ENCODE measurements around the gene CPXM2. TPM values are rescaled to one million over a fixed set of nuclear protein-coding genes. Genes with fewer than 3 reads are reported as not detected.
"Not testable (repeated sequence)": the region's sequence is repeated elsewhere in the genome, so short reads cannot be mapped to it uniquely, and the experiment has no call there.

Gene CPXM2
- polyA plus RNA-seq, 2 of the 4 experiments (the other 2 are of a cell fraction): not detected

- CTCF ChIA-PET: no interaction called here
- POLR2A ChIA-PET: no interaction called here
- WGBS (ENCODE audit: missing lambda C conversion rate): 51% methylated on average over 4 of the region's 7 CpGs
- ATAC-seq (no peak), DNase-seq (ENCODE audit: low read depth in 1 of 2, low spot score in 1 of 2) (no peak), FAIRE-seq (no peak)
- peaks cover 7% of the 10 kb centered on the region; the same call in 1 of the 3 replicates for H3K4me1 ChIP-seq
- no peaks in the 10 kb centered on the region for H3K9me3 ChIP-seq
- no peak overlapping the region for H3K4me3 ChIP-seq
- H3K4me2 ChIP-seq: no peak overlapping the region
- H3K27ac ChIP-seq: no peak overlapping the region
- TF ChIP-seq JUNB (IDR thresholded peaks at IDR 0.05) (no peak), HES2 (IDR thresholded peaks at IDR 0.05) (no peak), CBX8 (IDR thresholded peaks at IDR 0.05) (no peak), NPAS2 (CRISPR knock-in tag; IDR thresholded peaks at IDR 0.05; ENCODE audit: borderline replicate concordance) (no peak), MYC (IDR thresholded peaks at IDR 0.05; ENCODE audit: borderline replicate concordance, low read length) (no peak)
Observed at GRCh38 chr10:123741146-123741545, 150.5 kb downstream of the CPXM2 start.

DNA sequence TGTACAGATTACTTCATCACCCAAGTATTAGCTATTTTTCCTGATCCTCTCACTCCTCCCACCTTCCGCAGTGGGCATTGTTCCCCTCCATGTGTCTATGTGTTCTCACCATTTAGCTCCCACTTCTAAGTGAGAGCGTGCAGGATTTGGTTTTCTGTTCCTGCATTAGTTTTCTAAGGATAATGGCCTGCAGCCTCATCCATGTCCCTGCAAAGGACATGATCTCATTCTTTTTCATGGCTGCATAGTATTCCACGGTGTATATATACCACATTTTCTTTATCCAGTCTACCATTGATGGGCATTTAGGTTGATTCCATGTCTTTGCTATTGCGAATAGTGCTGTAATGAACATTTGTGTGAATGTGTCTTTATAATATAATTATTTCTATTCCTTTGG lies 154.7 kb downstream of the CPXM2 start:
- ATAC-seq; DNase-seq (ENCODE audit: low read depth in 1 of 2, low spot score in 1 of 2); H3K27ac ChIP-seq; FAIRE-seq; H3K9me3 ChIP-seq; H3K4me2 ChIP-seq; H3K4me1 ChIP-seq; POLR2A ChIA-PET; H3K4me3 ChIP-seq; CTCF ChIA-PET: not testable (repeated sequence)
- 15% methylated on average over 4 of the region's 4 CpGs for WGBS (ENCODE audit: missing lambda C conversion rate)

- TF ChIP-seq CEBPB (IDR thresholded peaks at IDR 0.05): no peak
- TF ChIP-seq KDM5A (IDR thresholded peaks at IDR 0.05): no peak
- no peak for TF ChIP-seq E2F6 (IDR thresholded peaks at IDR 0.05; ENCODE audit: borderline replicate concordance, low read depth)
- FAIRE-seq (no peak), ATAC-seq (no peak), DNase-seq (ENCODE audit: low read depth in 1 of 2, low spot score in 1 of 2) (no peak)
- H3K27ac ChIP-seq: no peak overlapping the region
- ChIA-PET CTCF (no interaction called here), POLR2A (no interaction called here)
- peaks cover 4% of the 10 kb centered on the region; the same call in 2 of the 3 replicates for H3K9me3 ChIP-seq
- H3K4me1 ChIP-seq: no peaks in the 10 kb centered on the region
- H3K4me3 ChIP-seq: no peak overlapping the region
- 13% methylated on average over 6 of the region's 6 CpGs for WGBS (ENCODE audit: missing lambda C conversion rate)
- no peak overlapping the region for H3K4me2 ChIP-seq
Observed at GRCh38 chr10:123729523-123729922, 162.1 kb downstream of the CPXM2 start.

DNA sequence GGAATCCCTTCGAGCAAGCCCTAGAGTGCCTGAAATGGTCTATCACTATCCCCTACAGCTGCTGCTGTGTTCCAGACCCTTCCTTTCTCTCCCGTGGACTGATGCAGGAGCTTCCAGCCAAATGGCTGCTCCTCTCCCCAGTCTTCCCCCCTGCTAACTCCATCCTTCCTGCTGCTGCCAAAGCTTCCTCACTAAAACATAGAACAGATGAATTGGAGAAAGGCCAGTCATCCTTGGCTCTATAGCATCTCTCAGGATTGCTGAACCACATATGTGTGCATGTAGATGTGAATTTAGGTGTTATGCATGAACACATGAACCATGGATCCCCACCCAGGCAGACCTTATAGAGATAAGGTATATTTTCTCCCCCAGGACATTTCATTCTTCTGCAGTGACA lies 164.8 kb downstream of the CPXM2 start:
- Histone ChIP-seq H3K27ac (no peak overlapping the region), H3K4me2 (no peak overlapping the region), H3K9me3 (peaks cover 4% of the 10 kb centered on the region; the same call in 2 of the 3 replicates), H3K4me1 (no peaks in the 10 kb centered on the region), H3K4me3 (no peak overlapping the region)
- DNase-seq (ENCODE audit: low read depth in 1 of 2, low spot score in 1 of 2): no peak
- WGBS (ENCODE audit: missing lambda C conversion rate): 5% methylated on average over 2 of the region's 2 CpGs
- ChIA-PET CTCF (interaction anchor here (0.9 kb wide), 1 partner anchor 23 kb away, joined by 3 read pairs; no protein-coding TSS in a partner anchor), POLR2A (no interaction called here)
- FAIRE-seq: no peak
- TF ChIP-seq HES2 (IDR thresholded peaks at IDR 0.05) (no peak), NR3C1 (IDR thresholded peaks at IDR 0.05) (no peak), USF2 (IDR thresholded peaks at IDR 0.05) (no peak), PBX3 (IDR thresholded peaks at IDR 0.05) (no peak), GATA3 (IDR thresholded peaks at IDR 0.05; ENCODE audit: borderline replicate concordance) (no peak), EP300 (IDR thresholded peaks at IDR 0.05) (no peak), KDM5A (IDR thresholded peaks at IDR 0.05) (no peak), CTCF (IDR thresholded peaks at IDR 0.05) (no peak), RARB (CRISPR knock-in tag; IDR thresholded peaks at IDR 0.05) (no peak), EHF (CRISPR knock-in tag; IDR thresholded peaks at IDR 0.05) (no peak), SMC3 (IDR thresholded peaks at IDR 0.05) (no peak)
- no peak for ATAC-seq
